HG03439 (cell line): Measurements from ENCODE around the gene HHIPL1.

ENCODE experiments used
- ATAC-seq: cut with Tn5 transposase; IDR thresholded peaks from one replicate; pipeline ENCODE4 v1.9.1; 2021; ENCODE audit warnings: mild to moderate bottlenecking, moderate library complexity; ENCODE audit not compliant: unreplicated experiment

The HHIPL1 gene

GRCh38 chr14:99674064-99674650 is 29.2 kb downstream of the HHIPL1 start:
- ATAC-seq = no peak

- ATAC-seq = no peak
Measured at GRCh38 chr14:99674776-99675381, 29.9 kb downstream of the HHIPL1 start.

- ATAC-seq = no peak
Measured at GRCh38 chr14:99675382-99675835, 30.5 kb downstream of the HHIPL1 start.

GRCh38 chr14:99675951-99676350 is 31.0 kb downstream of the HHIPL1 start:
- ATAC-seq = no peak

- ATAC-seq = no peak
Measured at GRCh38 chr14:99676657-99677056, 31.7 kb downstream of the HHIPL1 start.

GRCh38 chr14:99677231-99678140 is 32.6 kb downstream of the HHIPL1 start:
- no peak for ATAC-seq

GRCh38 chr14:99678198-99678597 is 33.3 kb downstream of the HHIPL1 start:
- ATAC-seq = no peak

GRCh38 chr14:99679111-99679510 is 34.2 kb downstream of the HHIPL1 start:
- no peak for ATAC-seq

- no peak for ATAC-seq
Measured at GRCh38 chr14:99679543-99679942, 34.6 kb downstream of the HHIPL1 start.

GRCh38 chr14:99679996-99680395 is 35.1 kb downstream of the HHIPL1 start:
- no peak for ATAC-seq

- no peak for ATAC-seq
Measured at GRCh38 chr14:99681101-99681831, 36.3 kb downstream of the HHIPL1 start.

- no peak for ATAC-seq
Measured at GRCh38 chr14:99681832-99682148, 36.9 kb downstream of the HHIPL1 start.

- ATAC-seq = no peak
Measured at GRCh38 chr14:99682809-99683618, 38.1 kb downstream of the HHIPL1 start.

- ATAC-seq = peak; percentile 91
Measured at GRCh38 chr14:99683619-99684409, 38.9 kb downstream of the HHIPL1 start, which contains the start of gene CYP46A1. CYP46A1 (plus strand) TSS chr14:99684298; CDS start chr14:99684418, 120 bp downstream.

- ATAC-seq = peak; percentile 23
Measured at GRCh38 chr14:99684410-99684934, 39.5 kb downstream of the HHIPL1 start.

- ATAC-seq = no peak
Measured at GRCh38 chr14:99685151-99685591, 40.2 kb downstream of the HHIPL1 start.

- no peak for ATAC-seq
Measured at GRCh38 chr14:99685596-99685995, 40.7 kb downstream of the HHIPL1 start.

- no peak for ATAC-seq
Measured at GRCh38 chr14:99686557-99687283, 41.8 kb downstream of the HHIPL1 start.
